HepG2 (cell line): ENCODE data around the gene DPP3. TPM values are rescaled to one million over a fixed set of nuclear protein-coding genes. Genes with fewer than 3 reads are reported as not detected.

Experiments
- BCLAF1 ChIP-seq: fragments of 450-650 bp; IDR thresholded peaks from 2 replicates; pipeline ENCODE4 v1.6.1; 2017; ENCODE audit warnings: mild to moderate bottlenecking
- DMTF1 ChIP-seq: sonication (generic); formaldehyde crosslinking; IDR thresholded peaks from 2 replicates; pipeline ENCODE4 v1.4.0; 2020; ENCODE audit warnings: mild to moderate bottlenecking, missing genetic modification reagents
- ELF1 ChIP-seq: sonication (generic); formaldehyde crosslinking; IDR thresholded peaks from 2 replicates; pipeline ENCODE4 v1.4.0; 2020; ENCODE audit warnings: missing genetic modification reagents
- FOXA1 ChIP-seq, 2 experiments: fragments of 450-650 bp in 1 of 2; sonication (generic) in 1 of 2; formaldehyde crosslinking in 1 of 2; IDR thresholded peaks; 2 replicates each; pipeline versions ENCODE4 v1.4.0 to v1.6.1; 2016 to 2020; ENCODE audit warnings: missing genetic modification reagents in 1 of 2
- KAT8 ChIP-seq: IDR thresholded peaks from 2 replicates; pipeline ENCODE4 v1.6.1; 2016; ENCODE audit warnings: missing genetic modification reagents, missing compliant biosample characterization
- KDM5B ChIP-seq: sonication (generic); formaldehyde crosslinking; IDR thresholded peaks from 2 replicates; pipeline ENCODE4 v1.4.0; 2020; ENCODE audit warnings: missing genetic modification reagents, mild to moderate bottlenecking, borderline replicate concordance
- MED1 ChIP-seq: sonication (generic); formaldehyde crosslinking; IDR thresholded peaks from 2 replicates; pipeline ENCODE4 v1.4.0; 2020; ENCODE audit warnings: missing genetic modification reagents
- MYNN ChIP-seq: sonication (generic); formaldehyde crosslinking; IDR thresholded peaks from 2 replicates; pipeline ENCODE4 v1.4.0; 2020; ENCODE audit warnings: mild to moderate bottlenecking, low read depth, missing genetic modification reagents
- PRMT3 ChIP-seq: sonication (generic); formaldehyde crosslinking; IDR thresholded peaks from 2 replicates; pipeline ENCODE4 v1.8.1; 2022; ENCODE audit warnings: low read depth, mild to moderate bottlenecking, moderate library complexity, missing genetic modification reagents, borderline replicate concordance
- RBAK ChIP-seq: sonication (generic); formaldehyde crosslinking; IDR thresholded peaks from 2 replicates; pipeline ENCODE4 v1.5.1; 2020; ENCODE audit warnings: mild to moderate bottlenecking, missing genetic modification reagents
- RFXAP ChIP-seq: sonication (generic); formaldehyde crosslinking; IDR thresholded peaks from 2 replicates; pipeline ENCODE4 v1.4.0; 2020; ENCODE audit warnings: missing genetic modification reagents, borderline replicate concordance
- TFDP2 ChIP-seq: sonication (generic); formaldehyde crosslinking; IDR thresholded peaks from 2 replicates; pipeline ENCODE4 v1.4.0; 2020; ENCODE audit warnings: missing genetic modification reagents
- ZBTB2 ChIP-seq: sonication (generic); formaldehyde crosslinking; IDR thresholded peaks from 2 replicates; pipeline ENCODE4 v1.8.0; 2022; ENCODE audit warnings: low read depth, missing genetic modification reagents
- ZFP37 ChIP-seq: sonication (generic); formaldehyde crosslinking; IDR thresholded peaks from 2 replicates; pipeline ENCODE4 v1.4.0; 2020; ENCODE audit warnings: missing genetic modification reagents, borderline replicate concordance
- ZNF234 ChIP-seq: sonication (generic); formaldehyde crosslinking; conservative IDR thresholded peaks from 2 replicates; pipeline ENCODE4 v1.5.1; 2020; ENCODE audit warnings: mild to moderate bottlenecking, missing genetic modification reagents
- ZNF280B ChIP-seq: sonication (generic); formaldehyde crosslinking; IDR thresholded peaks from 2 replicates; pipeline ENCODE4 v1.5.0; 2020; ENCODE audit warnings: missing genetic modification reagents, mild to moderate bottlenecking, borderline replicate concordance
- ZNF496 ChIP-seq: sonication (generic); formaldehyde crosslinking; IDR thresholded peaks from 2 replicates; pipeline ENCODE4 v1.8.1; 2023; ENCODE audit warnings: mild to moderate bottlenecking, moderate library complexity, missing genetic modification reagents; ENCODE audit not compliant: insufficient replicate concordance
- ZNF672 ChIP-seq: sonication (generic); formaldehyde crosslinking; IDR thresholded peaks from 2 replicates; pipeline ENCODE4 v1.8.1; 2022; ENCODE audit warnings: missing genetic modification reagents
- ZNF724P ChIP-seq: sonication (generic); formaldehyde crosslinking; IDR thresholded peaks from 2 replicates; pipeline ENCODE4 v1.8.0; 2022; ENCODE audit warnings: missing genetic modification reagents, borderline replicate concordance
- ZNF790 ChIP-seq: sonication (generic); formaldehyde crosslinking; IDR thresholded peaks from 2 replicates; pipeline ENCODE4 v1.8.0; 2022; ENCODE audit warnings: missing genetic modification reagents, mild to moderate bottlenecking, borderline replicate concordance
- polyA plus RNA-seq, 8 experiments: library from polyadenylated mRNA; depleted of rRNA in 3 of 8; stranded (reverse) in 7 of 8; unstranded in 1 of 8; fragments of >200 nt; fragmentation: Illumina TruSeq in 4 of 8; extraction: Trizol in 4 of 8; gene quantifications; 2 replicates each; pipeline versions ENCODE4 v1.2.1 to v1.2.3, GENCODE V29; 2011 to 2016; ENCODE audit warnings: low read depth in 4 of 8, missing spikeins in 1 of 8, mixed read lengths in 1 of 8; ENCODE audit not compliant: insufficient read depth in 1 of 8
- total RNA-seq, 5 experiments: library from RNA; depleted of rRNA; stranded (reverse); fragments of >200 nt; fragmentation: Illumina TruSeq; extraction: Trizol; gene quantifications; 2 replicates each; pipeline ENCODE4 v1.2.3, GENCODE V29; 2016; ENCODE audit warnings: low read depth in 1 of 5

DPP3 gene
- total and polyA plus RNA-seq, 2 of the 13 experiments (the other 11 are each of a cell fraction or from before 2014, with no cell fraction given), result 38.4 to 59.8 TPM

GRCh38 chr11:66510271-66510989, 30.2 kb downstream of the DPP3 start, which contains the start of gene BBS1 (continued):
- TF ChIP-seq ZNF234 (no peak), TFDP2 (peak; percentile 54), ZNF280B (CRISPR knock-in tag) (peak; percentile 67; the same call in 1 of the 2 replicates), MED1 (CRISPR knock-in tag) (peak; percentile 61), RFXAP (peak; percentile 77; the same call in 1 of the 2 replicates), ZFP37 (CRISPR knock-in tag) (no peak), ZNF496 (CRISPR knock-in tag) (no peak), KDM5B (peak; percentile 91), ZBTB2 (CRISPR knock-in tag) (no peak), PRMT3 (CRISPR knock-in tag) (no peak), ZNF672 (CRISPR knock-in tag) (no peak), BCLAF1 (no peak), MYNN (CRISPR knock-in tag) (no peak), ZNF790 (CRISPR knock-in tag) (no peak), ZNF724P (CRISPR knock-in tag) (no peak), FOXA1 (IDR thresholded peaks at IDR 0.05) (no peak), FOXA1 (CRISPR knock-in tag; IDR thresholded peaks at IDR 0.05) (peak; percentile 38), KAT8 (peak; percentile 93), DMTF1 (no peak), ELF1 (CRISPR knock-in tag) (peak; percentile 71), RBAK (CRISPR knock-in tag) (no peak)
